ENCODE measurements around the gene PRDM2.
"Not testable (repeated sequence)": the region's sequence is repeated elsewhere in the genome, so short reads cannot be mapped to it uniquely, and the experiment has no call there.

The PRDM2 gene

GRCh38 chr1:13679651-13680050 lies 20.3 kb upstream of the PRDM2 start:
- Histone ChIP-seq H2AFZ (ENCODE audit: low read length) (no peak overlapping the region), H3K9me3 (replicated peaks; ENCODE audit: insufficient read depth, low read length) (no peaks in the 10 kb centered on the region), H3K9me2 (replicated peaks; ENCODE audit: insufficient read depth, low read length) (no peaks in the 10 kb centered on the region), H3K4me3 (ENCODE audit: low read length) (no peak overlapping the region), H3K79me2 (ENCODE audit: low read length) (no peaks in the 10 kb centered on the region), H3F3A (ENCODE audit: insufficient read depth, low read length) (no peaks in the 10 kb centered on the region), H3K9ac (ENCODE audit: low read length) (no peak overlapping the region), H3K36me3 (replicated peaks; ENCODE audit: insufficient read depth, low read length) (no peaks in the 10 kb centered on the region), H3K27ac (ENCODE audit: low read length) (no peak overlapping the region), H4K20me1 (ENCODE audit: insufficient read depth, low read length) (no peaks in the 10 kb centered on the region), H3K27me3 (replicated peaks; ENCODE audit: insufficient read depth, low read length) (no peaks in the 10 kb centered on the region), H3K4me1 (ENCODE audit: low read length) (no peaks in the 10 kb centered on the region), H3K4me2 (ENCODE audit: low read depth, low read length) (no peak overlapping the region)
- no peak for DNase-seq
- TF ChIP-seq CTCF (IDR thresholded peaks at IDR 0.05; ENCODE audit: low read length) (no peak), EZH2 (optimal IDR thresholded peaks at IDR 0.05; ENCODE audit: low read depth, low read length) (no peak), EZH2phosphoT487 (IDR thresholded peaks at IDR 0.05; ENCODE audit: low read length) (no peak)

GRCh38 chr1:13680609-13681008 lies 19.4 kb upstream of the PRDM2 start:
- not testable (repeated sequence) for H3K27ac ChIP-seq (ENCODE audit: low read length); H3F3A ChIP-seq (ENCODE audit: insufficient read depth, low read length); H2AFZ ChIP-seq (ENCODE audit: low read length); H3K79me2 ChIP-seq (ENCODE audit: low read length); H4K20me1 ChIP-seq (ENCODE audit: insufficient read depth, low read length); H3K27me3 ChIP-seq (replicated peaks; ENCODE audit: insufficient read depth, low read length); H3K9me2 ChIP-seq (replicated peaks; ENCODE audit: insufficient read depth, low read length); DNase-seq; H3K9me3 ChIP-seq (replicated peaks; ENCODE audit: insufficient read depth, low read length); H3K36me3 ChIP-seq (replicated peaks; ENCODE audit: insufficient read depth, low read length); H3K4me2 ChIP-seq (ENCODE audit: low read depth, low read length); H3K4me3 ChIP-seq (ENCODE audit: low read length); H3K9ac ChIP-seq (ENCODE audit: low read length); H3K4me1 ChIP-seq (ENCODE audit: low read length)

DNA sequence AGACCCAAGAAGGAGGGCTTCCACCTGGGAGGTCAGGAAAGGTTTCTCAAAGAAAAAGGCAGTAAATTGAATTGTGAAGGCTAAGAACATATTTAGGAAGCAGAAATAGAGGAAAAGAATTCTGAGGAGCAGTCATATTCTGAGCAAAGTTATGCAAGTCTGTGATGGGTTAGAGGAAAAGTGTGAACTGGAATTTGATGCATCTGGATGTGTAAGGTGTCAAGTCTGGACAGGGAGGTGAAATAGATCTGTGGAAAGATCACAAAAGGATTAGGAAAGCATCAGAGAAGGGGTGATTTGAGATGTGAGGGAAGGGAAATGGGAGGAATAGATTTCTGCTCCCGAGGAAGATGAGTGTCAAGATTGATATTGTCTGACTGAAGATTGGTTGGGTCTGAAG lies 18.1 kb upstream of the PRDM2 start:
- 0 out of 2 replicates have a peak, but pooled peaks cover 5% of the 10 kb centered on the region for H3K4me1 ChIP-seq (ENCODE audit: low read length)
- H4K20me1 ChIP-seq (ENCODE audit: insufficient read depth, low read length), result no peaks in the 10 kb centered on the region
- no peak overlapping the region for H2AFZ ChIP-seq (ENCODE audit: low read length)
- H3K27me3 ChIP-seq (replicated peaks; ENCODE audit: insufficient read depth, low read length), result no peaks in the 10 kb centered on the region
- no peaks in the 10 kb centered on the region for H3K79me2 ChIP-seq (ENCODE audit: low read length)
- H3F3A ChIP-seq (ENCODE audit: insufficient read depth, low read length), result no peaks in the 10 kb centered on the region
- no peak overlapping the region for H3K4me3 ChIP-seq (ENCODE audit: low read length)
- H3K9me2 ChIP-seq (replicated peaks; ENCODE audit: insufficient read depth, low read length), result no peaks in the 10 kb centered on the region
- no peaks in the 10 kb centered on the region for H3K9me3 ChIP-seq (replicated peaks; ENCODE audit: insufficient read depth, low read length)
- TF ChIP-seq EZH2 (optimal IDR thresholded peaks at IDR 0.05; ENCODE audit: low read depth, low read length) (no peak), CTCF (IDR thresholded peaks at IDR 0.05; ENCODE audit: low read length) (no peak), EZH2phosphoT487 (IDR thresholded peaks at IDR 0.05; ENCODE audit: low read length) (no peak)
- no peak for DNase-seq
- H3K36me3 ChIP-seq (replicated peaks; ENCODE audit: insufficient read depth, low read length), result no peaks in the 10 kb centered on the region
- no peak overlapping the region for H3K27ac ChIP-seq (ENCODE audit: low read length)
- H3K9ac ChIP-seq (ENCODE audit: low read length), result no peak overlapping the region
- H3K4me2 ChIP-seq (ENCODE audit: low read depth, low read length), result no peak overlapping the region

- no peak overlapping the region for H3K27ac ChIP-seq (ENCODE audit: low read length)
- H3K9me2 ChIP-seq (replicated peaks; ENCODE audit: insufficient read depth, low read length), result no peaks in the 10 kb centered on the region
- H3K4me1 ChIP-seq (ENCODE audit: low read length), result 0 out of 2 replicates have a peak, but pooled peaks cover 5% of the 10 kb centered on the region
- H3K9me3 ChIP-seq (replicated peaks; ENCODE audit: insufficient read depth, low read length), result no peaks in the 10 kb centered on the region
- H3K36me3 ChIP-seq (replicated peaks; ENCODE audit: insufficient read depth, low read length), result no peaks in the 10 kb centered on the region
- no peak overlapping the region for H3K4me3 ChIP-seq (ENCODE audit: low read length)
- H3K79me2 ChIP-seq (ENCODE audit: low read length), result no peaks in the 10 kb centered on the region
- no peaks in the 10 kb centered on the region for H4K20me1 ChIP-seq (ENCODE audit: insufficient read depth, low read length)
- DNase-seq, result no peak
- H3K9ac ChIP-seq (ENCODE audit: low read length), result no peak overlapping the region
- no peaks in the 10 kb centered on the region for H3F3A ChIP-seq (ENCODE audit: insufficient read depth, low read length)
- no peak overlapping the region for H2AFZ ChIP-seq (ENCODE audit: low read length)
- no peak overlapping the region for H3K4me2 ChIP-seq (ENCODE audit: low read depth, low read length)
- no peak for TF ChIP-seq CTCF (IDR thresholded peaks at IDR 0.05; ENCODE audit: low read length)
- TF ChIP-seq EZH2 (optimal IDR thresholded peaks at IDR 0.05; ENCODE audit: low read depth, low read length), result no peak
- no peak for TF ChIP-seq EZH2phosphoT487 (IDR thresholded peaks at IDR 0.05; ENCODE audit: low read length)
- H3K27me3 ChIP-seq (replicated peaks; ENCODE audit: insufficient read depth, low read length), result no peaks in the 10 kb centered on the region
Measured at GRCh38 chr1:13682444-13682843, 17.5 kb upstream of the PRDM2 start.
